NK-92 (cell line): Measurements from ENCODE around the gene PRDX1.
"Not testable (repeated sequence)": the region's sequence is repeated elsewhere in the genome, so short reads cannot be mapped to it uniquely, and the experiment has no call there.

Experiments used
- DNase-seq: peaks from one replicate; lab custom pipeline; 2025; ENCODE audit not compliant: unreplicated experiment; lab: John Stamatoyannopoulos, UW

Gene PRDX1

DNA sequence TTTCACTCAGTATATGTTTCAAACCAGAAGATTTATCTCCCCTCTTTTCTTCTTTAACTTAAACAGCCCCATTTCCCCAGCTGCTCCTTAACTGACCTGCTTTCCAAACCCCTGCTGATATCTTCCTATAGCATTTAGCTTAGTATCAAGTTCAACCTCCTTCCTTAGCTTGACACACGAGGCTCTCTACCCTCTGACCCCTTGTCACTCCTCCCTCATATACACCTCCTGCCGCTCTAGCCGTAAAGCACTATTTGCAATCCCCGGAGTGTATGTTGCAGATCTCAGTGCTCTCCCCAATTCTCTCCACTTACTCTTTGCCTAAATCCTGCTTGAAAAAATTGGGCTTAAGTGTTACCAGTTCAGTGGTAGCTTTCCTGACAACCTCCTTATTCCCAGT, 15.2 kb upstream of the PRDX1 start:
- DNase-seq: no peak

DNA sequence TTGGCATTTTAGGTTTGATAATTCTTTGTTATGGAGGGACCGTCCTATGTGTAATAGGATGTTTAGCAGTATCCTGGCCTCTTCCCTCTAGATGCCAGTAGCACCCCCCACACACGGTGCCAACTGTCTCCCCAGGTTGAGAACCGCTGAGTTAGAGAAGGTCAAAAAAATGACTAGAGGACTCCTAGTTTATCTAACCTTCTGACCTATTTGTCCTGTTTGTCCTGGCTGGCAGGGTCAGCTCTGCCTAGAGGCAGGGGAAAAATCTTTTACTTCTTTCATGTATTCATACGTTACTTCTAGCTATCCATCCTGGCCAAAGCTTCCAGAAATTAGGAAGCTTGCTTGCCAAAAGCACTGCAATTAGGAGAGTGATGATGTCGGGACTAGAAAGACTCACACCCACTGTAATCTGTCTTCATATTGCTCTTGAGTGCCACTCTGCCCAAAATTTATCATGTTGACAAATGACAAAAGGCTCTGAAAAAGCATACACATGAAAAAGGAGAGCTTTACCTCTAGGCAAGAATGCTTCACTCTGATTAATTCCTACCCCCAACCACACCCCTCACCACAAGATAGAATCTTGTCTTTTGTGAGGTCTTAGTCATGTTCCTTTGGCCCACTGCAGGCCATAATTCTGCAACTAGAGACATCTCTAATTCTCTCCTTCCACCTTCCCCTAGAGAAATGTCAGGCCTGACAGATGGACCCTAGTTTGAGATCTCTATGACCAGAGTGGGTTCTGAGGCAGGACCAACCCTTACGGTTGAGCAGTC, 14.5 kb upstream of the PRDX1 start:
- no peak for DNase-seq

DNA sequence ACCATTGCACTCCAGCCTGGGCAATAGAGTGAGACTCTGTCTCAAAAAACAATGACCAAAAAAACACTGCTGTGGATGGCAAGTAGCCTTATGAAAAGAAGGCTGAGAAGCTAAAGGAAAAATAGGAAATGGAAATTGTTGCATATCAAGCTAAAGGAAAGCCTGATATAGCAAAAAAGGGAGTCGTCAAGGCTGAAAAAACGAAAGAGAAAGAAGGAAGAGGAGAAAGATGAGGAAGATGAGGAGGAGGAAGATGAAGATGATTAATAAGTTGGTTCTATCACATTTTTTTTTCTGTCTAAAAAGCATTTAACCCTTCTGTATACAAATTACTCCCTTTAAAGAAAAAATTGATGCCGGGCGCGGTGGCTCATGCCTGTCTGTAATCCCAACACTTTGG, 10.2 kb upstream of the PRDX1 start:
- no peak for DNase-seq

DNA sequence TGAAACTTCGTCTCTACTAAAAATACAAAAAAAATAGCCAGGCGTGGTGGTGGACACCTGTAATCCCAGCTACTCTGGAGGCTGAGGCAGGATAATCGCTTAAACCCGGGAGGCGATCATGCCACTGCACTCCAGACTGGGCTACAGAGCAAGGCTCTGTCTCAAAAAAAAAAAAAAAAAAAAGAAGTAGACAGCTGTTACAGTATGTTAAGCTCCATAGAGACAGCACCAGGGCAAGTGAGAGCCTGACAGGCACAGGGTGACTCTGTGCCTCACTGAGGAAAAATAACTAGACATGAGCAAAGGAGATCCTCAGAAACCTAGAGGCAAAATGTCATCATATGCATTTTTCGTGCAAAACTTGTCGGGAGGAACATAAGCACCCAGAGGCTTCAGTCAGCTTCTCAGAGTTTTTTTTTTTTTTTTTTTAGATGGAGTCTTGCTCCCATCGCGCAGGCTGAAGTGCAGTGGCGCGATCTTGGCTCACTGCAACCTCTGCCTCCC, 9.0 kb upstream of the PRDX1 start:
- DNase-seq: no peak

DNA sequence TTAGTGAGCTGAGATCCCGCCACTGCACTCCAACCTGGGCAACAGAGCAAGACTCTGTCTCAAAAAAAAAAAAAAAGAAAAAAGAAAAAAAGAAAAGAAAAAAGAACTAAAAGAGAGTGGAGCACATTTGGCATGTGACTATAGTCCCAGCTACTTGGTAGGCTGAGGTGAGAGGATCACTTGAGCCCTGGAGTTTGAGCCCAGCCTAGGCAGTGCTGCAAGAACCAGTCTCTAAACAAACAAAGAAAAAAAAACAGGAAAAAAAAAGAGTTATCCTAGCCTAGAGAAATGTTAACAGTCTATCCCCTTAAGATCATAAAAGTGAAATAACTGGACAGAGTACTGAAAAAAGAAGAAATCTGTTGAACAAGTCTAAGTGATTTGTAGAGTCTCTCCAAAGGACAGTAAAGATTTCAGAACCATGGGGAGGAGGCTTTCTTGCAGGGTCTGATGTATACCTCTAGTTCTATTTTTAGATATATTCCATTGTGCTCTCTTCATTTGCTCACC, 4.5 kb upstream of the PRDX1 start:
- DNase-seq: no peak

DNA sequence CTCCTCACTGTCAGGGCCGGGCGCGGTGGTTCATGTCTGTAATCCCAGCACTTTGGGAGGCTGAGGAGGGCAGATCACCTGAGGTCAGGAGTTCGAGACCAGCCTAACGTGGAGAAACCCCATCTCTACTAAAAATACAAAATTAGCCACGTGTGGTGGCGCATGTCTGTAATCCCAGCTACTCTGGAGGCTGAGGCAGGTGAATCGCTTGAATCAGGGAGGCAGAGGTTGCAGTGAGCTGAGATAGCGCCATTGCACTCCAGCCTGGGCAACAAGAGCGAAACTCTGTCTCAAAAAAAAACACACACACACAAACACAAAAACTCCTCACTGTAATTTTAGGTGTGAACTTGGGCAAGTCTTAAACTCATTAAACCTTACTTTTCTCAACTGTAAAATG, 2.3 kb upstream of the PRDX1 start:
- not testable (repeated sequence) for DNase-seq

DNA sequence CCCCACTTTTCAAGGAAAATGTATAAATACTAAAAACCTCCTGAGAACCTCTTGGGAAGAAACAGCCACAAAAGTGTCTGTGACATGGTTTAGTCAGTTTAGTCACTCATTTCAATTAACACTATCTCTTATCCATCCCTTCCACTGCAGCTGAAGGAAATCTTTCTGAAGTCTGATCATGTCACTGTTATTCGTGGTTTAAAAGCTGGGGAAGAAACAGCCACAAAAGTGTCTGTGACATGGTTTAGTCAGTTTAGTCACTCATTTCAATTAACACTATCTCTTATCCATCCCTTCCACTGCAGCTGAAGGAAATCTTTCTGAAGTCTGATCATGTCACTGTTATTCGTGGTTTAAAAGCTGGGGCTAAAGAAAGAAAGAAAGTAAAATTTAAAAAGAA, 1.8 kb upstream of the PRDX1 start:
- not testable (repeated sequence) for DNase-seq

DNA sequence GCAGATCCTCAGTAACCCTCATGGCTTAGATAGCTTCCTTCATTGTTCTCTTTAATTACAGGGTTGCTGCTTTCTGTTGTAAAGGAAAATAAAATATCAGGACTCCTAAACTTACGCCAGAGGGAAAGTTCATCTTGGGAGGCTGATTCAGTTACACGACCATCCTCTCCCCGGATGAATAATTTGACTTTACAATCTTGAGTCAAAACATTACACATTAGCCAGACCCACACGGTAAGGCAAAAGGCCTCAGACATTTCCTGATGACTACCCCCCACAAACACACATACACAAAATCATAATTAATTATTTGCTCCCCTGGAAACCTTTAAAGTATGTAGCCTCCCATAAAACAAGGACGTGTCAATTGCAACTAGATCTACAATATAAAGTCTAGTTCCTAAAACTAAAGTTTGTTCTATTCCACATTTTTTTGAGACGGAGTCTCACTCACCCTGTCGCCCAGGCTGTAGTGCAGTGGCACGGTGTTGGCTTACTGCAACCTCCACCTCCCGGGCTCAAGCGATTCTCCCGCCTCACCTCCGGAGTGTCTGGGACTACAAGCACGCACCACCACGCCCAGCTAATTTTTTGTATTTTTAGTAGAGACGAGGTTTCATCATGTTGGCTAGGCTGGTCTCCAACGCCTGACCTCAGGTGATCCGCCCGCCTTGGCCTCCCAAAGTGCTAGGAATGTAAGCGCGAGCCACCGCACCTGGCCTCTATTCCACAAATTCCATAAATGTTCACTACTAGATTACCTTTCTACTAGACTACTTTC, 830 bp upstream of the PRDX1 start:
- no peak for DNase-seq

DNA sequence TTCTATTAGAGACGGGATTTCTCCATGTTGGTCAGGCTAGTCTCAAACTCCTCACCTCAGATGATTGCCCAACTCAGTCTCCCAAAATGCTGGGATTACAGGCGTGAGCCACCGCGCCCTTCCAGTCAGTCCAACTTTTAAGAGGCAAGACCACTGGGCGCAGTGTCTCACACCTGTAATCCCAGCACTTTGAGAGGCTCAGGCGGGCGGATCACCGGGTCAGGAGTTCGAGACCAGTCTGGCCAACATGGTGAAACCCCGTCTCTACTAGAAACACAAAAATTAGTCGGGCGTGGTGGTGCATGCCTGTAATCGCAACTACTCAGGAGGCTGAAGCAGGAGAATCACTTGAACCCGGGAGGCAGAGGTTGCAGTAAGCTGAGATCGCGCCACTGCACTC, 1.9 kb downstream of the PRDX1 start:
- DNase-seq: not testable (repeated sequence)

DNA sequence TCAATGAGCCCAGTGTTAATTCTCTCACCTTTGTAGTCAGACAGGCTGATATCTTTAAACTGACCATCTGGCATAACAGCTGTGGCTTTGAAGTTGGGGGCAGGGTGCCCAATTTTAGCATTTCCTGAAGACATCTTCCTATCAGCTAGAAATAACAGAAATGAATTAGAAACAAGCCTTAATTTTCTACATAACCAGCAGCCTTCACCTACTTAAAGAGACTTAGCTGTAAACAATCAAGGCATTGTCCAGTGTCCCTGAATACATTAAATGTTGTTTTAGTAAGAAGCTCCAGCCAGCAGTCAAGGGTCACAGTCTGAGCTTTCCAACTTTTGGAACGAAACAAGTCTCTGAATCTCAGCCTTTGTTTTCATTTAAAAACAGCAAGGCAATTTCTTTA, 2.8 kb downstream of the PRDX1 start:
- no peak for DNase-seq

DNA sequence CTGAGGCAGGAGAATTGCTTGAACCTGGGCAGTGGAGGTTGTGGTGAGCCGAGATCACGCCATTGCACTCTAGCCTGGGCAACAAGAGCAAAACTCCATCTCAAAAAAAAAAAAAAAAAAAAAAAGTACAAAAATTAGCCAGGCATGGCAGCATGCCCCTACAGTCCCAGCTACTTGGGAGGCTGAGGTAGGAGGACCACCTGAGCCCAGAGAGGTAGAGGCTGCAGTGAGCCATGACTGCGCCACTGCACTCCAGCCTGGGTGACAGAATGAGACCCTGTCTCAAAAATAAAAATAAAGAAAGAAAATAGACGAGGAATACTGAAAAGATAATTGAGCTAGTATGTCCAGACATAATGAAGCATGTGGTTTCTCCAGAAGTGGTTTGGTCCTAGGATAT, 3.3 kb downstream of the PRDX1 start:
- DNase-seq: not testable (repeated sequence)

DNA sequence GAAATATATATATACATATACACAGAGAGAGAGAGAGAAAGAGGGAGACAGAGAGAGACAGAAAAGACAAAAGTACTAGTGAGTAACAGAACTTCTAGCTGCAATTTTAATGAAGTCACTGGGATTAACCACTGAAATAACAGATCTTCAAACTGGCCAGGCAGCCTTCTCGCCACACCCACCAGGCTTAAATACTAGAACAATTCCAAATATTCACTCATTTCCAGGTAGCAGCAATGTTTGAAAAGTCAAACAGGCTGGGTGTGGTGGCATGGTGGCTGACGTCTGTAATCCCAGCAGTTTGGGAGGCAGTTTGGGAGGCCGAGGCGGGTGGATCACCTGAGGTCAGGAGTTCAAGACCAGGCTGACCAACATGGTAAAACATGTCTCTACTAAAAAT, 5.2 kb downstream of the PRDX1 start:
- no peak for DNase-seq

DNA sequence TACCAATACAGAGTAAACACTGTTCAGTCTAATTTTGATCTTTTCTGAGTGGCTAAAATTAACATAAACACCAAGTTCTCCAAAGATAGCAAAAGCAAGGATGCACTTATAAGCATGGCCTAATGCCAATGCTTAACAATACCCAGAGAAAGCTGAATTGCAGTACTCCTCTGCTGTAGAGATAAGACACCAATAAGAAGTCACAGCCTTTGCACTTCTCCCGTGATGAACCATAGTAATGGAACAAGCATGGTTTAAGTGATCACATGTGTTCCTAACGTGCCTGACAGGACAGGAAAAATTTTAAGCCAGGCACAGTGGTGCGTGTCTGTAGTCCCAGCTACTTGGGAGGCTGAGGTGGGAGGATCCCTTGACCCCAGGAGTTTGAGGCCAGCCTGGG, 5.6 kb downstream of the PRDX1 start:
- DNase-seq: no peak

DNA sequence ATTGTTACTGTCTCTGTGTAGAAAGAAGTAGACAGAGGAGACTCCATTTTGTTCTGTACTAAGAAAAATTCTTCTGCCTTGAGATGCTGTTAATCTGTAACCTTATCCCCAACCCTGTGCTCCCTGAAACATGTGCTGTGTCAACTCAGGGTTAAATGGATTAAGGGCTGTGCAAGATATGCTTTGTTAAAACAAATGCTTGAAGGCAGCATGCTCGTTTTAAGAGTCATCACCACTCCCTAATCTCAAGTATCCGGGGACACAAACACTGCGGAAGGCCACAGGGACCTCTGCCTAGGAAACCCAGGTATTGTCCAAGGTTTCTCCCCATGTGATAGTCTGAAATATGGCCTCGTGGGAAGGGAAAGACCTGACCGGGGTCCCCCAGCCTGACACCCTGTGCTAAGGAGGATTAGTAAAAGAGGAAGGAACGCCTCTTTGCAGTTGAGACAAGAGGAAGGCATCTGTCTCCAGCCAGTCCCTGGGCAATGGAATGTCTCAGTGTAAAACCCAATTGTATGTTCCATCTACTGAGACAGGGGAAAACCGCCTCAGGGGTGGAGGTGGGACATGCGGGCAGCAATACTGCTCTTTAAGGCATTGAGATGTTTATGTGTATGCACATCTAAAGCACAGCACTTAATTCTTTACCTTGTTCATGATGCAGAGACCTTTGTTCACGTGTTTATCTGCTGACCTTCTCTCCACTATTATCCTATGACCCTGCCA, 8.0 kb downstream of the PRDX1 start:
- not testable (repeated sequence) for DNase-seq

DNA sequence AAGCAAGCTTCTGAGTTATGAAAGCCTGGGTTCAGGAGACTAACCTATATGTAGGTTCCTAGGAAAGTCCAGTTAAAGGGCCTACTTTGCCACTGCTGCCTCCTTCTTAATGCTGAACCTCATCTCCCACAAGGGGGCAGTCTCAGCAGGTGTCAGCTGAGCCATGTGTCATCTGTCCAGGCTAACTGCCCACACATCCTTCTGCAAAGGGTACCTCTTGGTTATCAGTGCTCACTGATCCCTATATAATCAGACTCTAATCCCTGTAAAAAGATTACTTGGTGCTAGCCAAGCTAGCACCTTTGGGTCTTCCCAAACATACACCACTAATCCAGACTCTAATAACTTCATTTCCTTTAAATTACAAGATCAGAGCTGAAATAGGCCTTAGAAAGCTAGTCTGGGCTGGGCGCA, 9.0 kb downstream of the PRDX1 start:
- no peak for DNase-seq

DNA sequence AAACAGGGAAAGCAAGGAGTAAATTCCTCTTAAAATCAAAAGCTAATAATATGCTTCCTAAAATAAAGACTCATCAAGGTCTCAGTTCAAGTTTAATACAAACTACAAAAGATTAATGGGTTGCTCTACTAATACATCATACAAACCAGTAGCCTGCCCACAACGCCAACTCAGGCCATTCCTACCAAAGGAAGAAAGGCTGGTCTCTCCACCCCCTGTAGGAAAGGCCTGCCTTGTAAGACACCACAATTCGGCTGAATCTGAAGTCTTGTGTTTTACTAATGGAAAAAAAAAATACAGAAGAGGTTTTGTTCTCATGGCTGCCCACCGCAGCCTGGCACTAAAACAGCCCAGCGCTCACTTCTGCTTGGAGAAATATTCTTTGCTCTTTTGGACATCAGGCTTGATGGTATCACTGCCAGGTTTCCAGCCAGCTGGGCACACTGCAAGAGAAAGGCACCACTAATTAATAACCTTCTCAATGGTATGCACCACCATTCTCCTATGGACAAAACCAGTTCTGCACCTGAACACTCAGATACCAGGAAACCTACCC, 10.6 kb downstream of the PRDX1 start:
- no peak for DNase-seq

DNA sequence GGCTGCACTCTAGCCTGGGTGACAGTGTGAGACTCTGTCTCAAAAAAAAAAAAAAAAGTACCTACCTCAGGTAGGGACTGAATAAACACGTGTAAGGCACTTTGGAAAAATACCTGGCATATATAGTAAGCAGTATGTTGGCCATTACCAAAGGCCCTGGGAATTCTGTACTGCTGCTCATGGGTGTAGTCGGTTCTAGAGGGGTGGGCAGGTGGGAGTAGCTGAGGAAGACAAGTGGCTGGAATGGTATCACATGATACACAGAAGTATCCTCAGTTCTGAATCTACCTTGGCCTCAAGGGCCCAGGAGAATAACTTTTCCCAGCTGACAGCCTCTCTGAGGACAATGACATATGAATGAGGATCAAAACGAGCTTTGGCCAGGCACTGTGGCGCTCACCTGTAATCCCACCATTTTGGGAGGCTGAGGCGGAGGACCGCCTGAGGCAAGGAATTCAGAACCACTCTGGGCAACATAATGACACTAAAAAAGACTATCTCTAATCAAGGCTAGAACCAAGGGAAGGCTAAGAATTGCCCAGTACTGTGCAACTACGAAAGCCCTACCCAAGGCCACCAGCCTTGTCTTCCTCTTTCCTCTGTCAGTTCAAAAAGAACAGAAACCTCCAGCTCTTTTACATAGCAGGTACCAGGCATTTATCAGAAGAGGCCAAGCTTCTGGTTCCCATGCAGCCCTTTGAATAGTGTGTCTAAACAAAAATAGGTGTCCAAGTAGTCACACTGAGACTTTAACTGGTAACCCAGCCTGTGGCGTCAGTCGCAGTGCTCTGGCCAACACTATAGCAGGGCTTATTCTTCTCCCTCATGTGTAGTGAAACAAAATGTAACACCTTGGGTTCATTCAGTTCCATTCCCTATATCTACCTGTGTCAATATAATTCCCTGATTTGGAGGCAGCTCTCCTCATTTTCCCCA, 11.4 kb downstream of the PRDX1 start:
- no peak for DNase-seq

DNA sequence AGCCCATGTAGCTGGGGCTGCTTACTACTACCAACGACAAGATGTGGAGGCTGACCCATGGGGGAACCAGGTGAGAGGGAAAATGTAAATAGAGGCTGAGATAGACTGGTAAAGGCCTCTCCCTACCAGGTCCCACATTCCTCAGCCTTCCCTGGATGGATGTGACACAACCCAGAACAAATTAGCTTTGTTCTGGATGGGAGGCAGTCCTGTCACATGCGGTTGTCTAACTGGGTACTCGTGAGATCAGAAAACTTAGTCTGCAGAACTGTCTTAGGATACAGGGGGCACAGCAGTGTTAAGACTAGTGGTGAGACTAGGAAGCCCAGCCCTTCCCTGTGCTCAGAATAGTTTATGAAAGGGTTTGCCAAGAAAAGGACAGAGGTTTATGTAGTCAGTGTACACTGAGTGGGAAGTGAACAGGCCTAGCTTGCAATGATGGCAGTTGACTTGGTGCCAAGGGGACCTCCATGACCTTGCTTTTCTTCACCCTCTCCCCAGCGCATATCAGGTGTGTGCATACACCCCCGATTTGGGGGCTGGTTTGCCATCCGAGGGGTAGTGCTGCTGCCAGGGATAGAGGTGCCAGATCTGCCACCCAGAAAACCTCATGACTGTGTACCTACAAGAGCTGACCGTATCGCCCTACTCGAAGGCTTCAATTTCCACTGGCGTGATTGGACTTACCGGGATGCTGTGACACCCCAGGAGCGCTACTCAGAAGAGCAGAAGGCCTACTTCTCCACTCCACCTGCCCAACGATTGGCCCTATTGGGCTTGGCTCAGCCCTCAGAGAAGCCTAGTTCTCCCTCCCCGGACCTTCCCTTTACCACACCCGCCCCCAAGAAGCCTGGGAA, 13.2 kb downstream of the PRDX1 start:
- no peak for DNase-seq

DNA sequence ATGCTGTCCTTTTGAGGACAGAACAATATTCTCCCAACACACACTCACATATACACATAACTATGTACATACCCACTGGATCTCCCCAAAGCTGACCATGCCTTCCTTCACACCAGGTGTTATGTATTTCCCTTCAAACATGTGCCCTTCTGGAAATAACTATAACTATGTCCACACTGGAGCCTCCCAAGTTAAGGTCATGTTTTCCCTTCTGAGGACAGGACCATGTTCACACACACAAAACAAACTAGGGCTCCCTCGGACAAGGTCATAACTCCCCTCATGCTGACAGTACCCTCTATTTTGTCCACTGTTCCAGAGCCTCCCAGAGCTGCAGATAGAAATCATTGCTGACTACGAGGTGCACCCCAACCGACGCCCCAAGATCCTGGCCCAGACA, 13.8 kb downstream of the PRDX1 start:
- no peak for DNase-seq
